PC-9 (cell line): ENCODE data around the gene CEACAM1. TPM values are rescaled to one million over a fixed set of nuclear protein-coding genes. Genes with fewer than 3 reads are reported as not detected.

ENCODE experiments used
- BruUV-seq: library from RNA; stranded (reverse); fragments of 400-500 nt; replicated peaks from 2 replicates; lab custom pipeline; 2021; lab: Mats Ljungman, UMichigan
- CTCF ChIA-PET: fragments of 300-600 bp; sonication (Branson Sonifier 250); formaldehyde crosslinking; loops from one replicate; lab custom pipeline; 2022; ENCODE audit warnings: antibody characterized with exemption; lab: Charles Lee
- POLR2A ChIA-PET: fragments of 300-600 bp; sonication (Branson Sonifier 250); formaldehyde crosslinking; loops from one replicate; lab custom pipeline; 2022; ENCODE audit warnings: antibody characterized with exemption; ENCODE audit not compliant: unreplicated experiment; lab: Charles Lee
- DNase-seq, 2 experiments: peaks; one replicate each; pipeline versions ENCODE4 v3.0.0 to v3.0.0-alpha.2; 2015 to 2022; ENCODE audit warnings: mixed read lengths in 1 of 2
- H2AFZ ChIP-seq: fragments of 200-600 bp; sonication (generic); 2 replicates; pipeline ENCODE4 v1.8.1; 2017; ENCODE audit warnings: antibody characterized with exemption
- H3F3A ChIP-seq: fragments of 200-600 bp; sonication (generic); 2 replicates; pipeline ENCODE4 v1.8.1; 2017; ENCODE audit warnings: antibody characterized with exemption, mild to moderate bottlenecking, low read depth; ENCODE audit not compliant: insufficient read depth
- H3K27ac ChIP-seq: fragments of 200-600 bp; sonication (generic); 2 replicates; pipeline ENCODE4 v1.6.1; 2016; ENCODE audit warnings: mixed run types
- H3K27me3 ChIP-seq: fragments of 200-600 bp; sonication (generic); 2 replicates; pipeline ENCODE4 v1.6.1; 2016; ENCODE audit warnings: low read depth, mixed run types; ENCODE audit not compliant: insufficient read depth
- H3K36me3 ChIP-seq: fragments of 200-600 bp; sonication (generic); 2 replicates; pipeline ENCODE4 v1.6.1; 2016; ENCODE audit warnings: low read depth, mixed run types
- H3K4me1 ChIP-seq: fragments of 200-600 bp; sonication (generic); replicated peaks from 2 replicates; pipeline ENCODE4 v1.6.1; 2016; ENCODE audit warnings: mixed run types; ENCODE audit not compliant: insufficient read depth
- H3K4me2 ChIP-seq: fragments of 200-600 bp; sonication (generic); 2 replicates; pipeline ENCODE4 v1.6.1; 2017; ENCODE audit warnings: mixed run types
- H3K4me3 ChIP-seq: fragments of 200-600 bp; sonication (generic); 2 replicates; pipeline ENCODE4 v1.6.1; 2016; ENCODE audit warnings: mixed run types
- H3K79me2 ChIP-seq: fragments of 200-600 bp; sonication (generic); 2 replicates; pipeline ENCODE4 v1.6.1; 2017; ENCODE audit warnings: low read depth, mixed run types
- H3K9me2 ChIP-seq: fragments of 200-600 bp; sonication (generic); 2 replicates; pipeline ENCODE4 v1.8.1; 2017; ENCODE audit warnings: mild to moderate bottlenecking; ENCODE audit not compliant: insufficient read depth
- H3K9me3 ChIP-seq: fragments of 200-600 bp; sonication (generic); 2 replicates; pipeline ENCODE4 v1.8.1; 2016; ENCODE audit warnings: low read depth; ENCODE audit not compliant: insufficient read depth
- H4K20me1 ChIP-seq: fragments of 200-600 bp; sonication (generic); 2 replicates; pipeline ENCODE4 v1.8.1; 2017; ENCODE audit not compliant: insufficient read depth
- EZH2 ChIP-seq: fragments of 200-600 bp; sonication (generic); IDR thresholded peaks from 2 replicates; pipeline ENCODE4 v1.8.0; 2017; ENCODE audit warnings: antibody characterized with exemption, low read depth
- intact Hi-C: fragments of 100-400 bp; cut with micrococcal nuclease; formaldehyde crosslinking; loops from one replicate; pipeline ENCODE4 v1.10.0; 2022; ENCODE audit not compliant: unreplicated experiment
- total RNA-seq: library from RNA; stranded (reverse); gene quantifications from 2 replicates; pipeline ENCODE4 v1.2.3, GENCODE V29; 2021
- TF ChIP-seq, protein P1 (sequence below): fragments of 200-600 bp; sonication (generic); conservative IDR thresholded peaks from 2 replicates; pipeline ENCODE4 v1.6.1; 2017; ENCODE audit warnings: mixed run types, antibody characterized with exemption, mild to moderate bottlenecking, moderate library complexity

Gene CEACAM1
- total RNA-seq, 1 experiment from 2014 or later: 1.6 TPM

DNA sequence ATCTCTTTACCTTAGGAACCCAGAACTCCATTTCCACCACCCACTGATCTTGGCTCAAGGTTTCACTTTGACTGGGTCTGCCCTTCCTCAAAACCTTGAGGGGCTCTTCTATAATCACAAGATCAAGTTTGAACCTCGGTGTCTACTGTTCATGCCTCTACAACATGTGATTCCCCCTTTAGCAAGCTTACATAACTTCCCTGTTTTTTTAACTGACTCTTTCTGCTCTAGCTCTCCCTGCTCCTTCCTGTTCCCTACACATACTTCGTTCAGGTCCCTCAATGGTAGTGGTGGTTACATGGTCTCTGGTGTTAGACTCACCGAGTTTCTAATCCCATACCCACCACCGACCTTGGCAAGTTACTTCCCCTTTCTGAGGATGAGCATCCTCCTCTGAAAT lies 39.7 kb upstream of the CEACAM1 start:
- Histone ChIP-seq H3K9me2 (no peaks in the 10 kb centered on the region), H3K27ac (no peak overlapping the region), H3K27me3 (0 out of 2 replicates have a peak, but pooled peaks cover 10% of the 10 kb centered on the region), H2AFZ (no peak overlapping the region), H4K20me1 (no peaks in the 10 kb centered on the region), H3K36me3 (no peaks in the 10 kb centered on the region), H3K4me1 (no peaks in the 10 kb centered on the region), H3K79me2 (no peaks in the 10 kb centered on the region), H3K4me3 (no peak overlapping the region), H3F3A (no peaks in the 10 kb centered on the region), H3K4me2 (no peak overlapping the region), H3K9me3 (no peaks in the 10 kb centered on the region)
- ChIA-PET POLR2A (no interaction called here), CTCF (interaction anchor here (0.6 kb wide), 1 partner anchor 310 kb away, joined by 10 read pairs; no protein-coding TSS in a partner anchor)
- intact Hi-C loops: no loop called here
- no peak for TF ChIP-seq EZH2
- TF ChIP-seq, protein P1, sequence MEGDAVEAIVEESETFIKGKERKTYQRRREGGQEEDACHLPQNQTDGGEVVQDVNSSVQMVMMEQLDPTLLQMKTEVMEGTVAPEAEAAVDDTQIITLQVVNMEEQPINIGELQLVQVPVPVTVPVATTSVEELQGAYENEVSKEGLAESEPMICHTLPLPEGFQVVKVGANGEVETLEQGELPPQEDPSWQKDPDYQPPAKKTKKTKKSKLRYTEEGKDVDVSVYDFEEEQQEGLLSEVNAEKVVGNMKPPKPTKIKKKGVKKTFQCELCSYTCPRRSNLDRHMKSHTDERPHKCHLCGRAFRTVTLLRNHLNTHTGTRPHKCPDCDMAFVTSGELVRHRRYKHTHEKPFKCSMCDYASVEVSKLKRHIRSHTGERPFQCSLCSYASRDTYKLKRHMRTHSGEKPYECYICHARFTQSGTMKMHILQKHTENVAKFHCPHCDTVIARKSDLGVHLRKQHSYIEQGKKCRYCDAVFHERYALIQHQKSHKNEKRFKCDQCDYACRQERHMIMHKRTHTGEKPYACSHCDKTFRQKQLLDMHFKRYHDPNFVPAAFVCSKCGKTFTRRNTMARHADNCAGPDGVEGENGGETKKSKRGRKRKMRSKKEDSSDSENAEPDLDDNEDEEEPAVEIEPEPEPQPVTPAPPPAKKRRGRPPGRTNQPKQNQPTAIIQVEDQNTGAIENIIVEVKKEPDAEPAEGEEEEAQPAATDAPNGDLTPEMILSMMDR: no peak
- no TSS peak for BruUV-seq
- DNase-seq: no peak

DNA sequence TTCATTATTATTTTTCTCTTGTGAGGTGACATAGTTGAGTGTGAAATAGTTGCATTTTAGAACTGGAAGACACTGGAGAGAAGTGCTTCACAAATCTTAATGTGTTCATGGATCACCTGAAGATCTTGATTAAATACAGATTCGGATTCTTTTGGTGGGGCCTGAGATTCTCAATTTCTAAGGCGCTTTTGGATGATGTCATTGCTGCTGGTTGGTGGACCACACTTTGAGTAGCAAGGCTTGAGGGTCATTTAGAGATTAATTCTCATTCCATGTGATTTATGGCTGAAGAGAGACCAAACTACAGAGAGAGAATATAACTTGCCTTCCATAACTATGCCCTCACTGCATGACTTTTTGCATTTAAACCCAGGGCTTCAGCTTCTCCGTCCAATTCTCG lies 39.3 kb upstream of the CEACAM1 start:
- no peak for DNase-seq
- no peak for TF ChIP-seq EZH2
- TF ChIP-seq, protein P1: no peak
- BruUV-seq: no TSS peak
- intact Hi-C loops: loop anchor here (1.0 kb wide), 1 partner anchor 117 kb away; no protein-coding TSS in a partner anchor
- H3K4me2 ChIP-seq: no peak overlapping the region
- no peaks in the 10 kb centered on the region for H4K20me1 ChIP-seq
- CTCF ChIA-PET: no interaction called here
- no peaks in the 10 kb centered on the region for H3K79me2 ChIP-seq
- H3K9me3 ChIP-seq: no peaks in the 10 kb centered on the region
- H3K27ac ChIP-seq: no peak overlapping the region
- no peak overlapping the region for H3K4me3 ChIP-seq
- no peaks in the 10 kb centered on the region for H3K4me1 ChIP-seq
- H3K27me3 ChIP-seq: 0 out of 2 replicates have a peak, but pooled peaks cover 10% of the 10 kb centered on the region
- no peaks in the 10 kb centered on the region for H3K36me3 ChIP-seq
- H2AFZ ChIP-seq: no peak overlapping the region
- H3F3A ChIP-seq: no peaks in the 10 kb centered on the region
- POLR2A ChIA-PET: no interaction called here
- H3K9me2 ChIP-seq: no peaks in the 10 kb centered on the region

DNA sequence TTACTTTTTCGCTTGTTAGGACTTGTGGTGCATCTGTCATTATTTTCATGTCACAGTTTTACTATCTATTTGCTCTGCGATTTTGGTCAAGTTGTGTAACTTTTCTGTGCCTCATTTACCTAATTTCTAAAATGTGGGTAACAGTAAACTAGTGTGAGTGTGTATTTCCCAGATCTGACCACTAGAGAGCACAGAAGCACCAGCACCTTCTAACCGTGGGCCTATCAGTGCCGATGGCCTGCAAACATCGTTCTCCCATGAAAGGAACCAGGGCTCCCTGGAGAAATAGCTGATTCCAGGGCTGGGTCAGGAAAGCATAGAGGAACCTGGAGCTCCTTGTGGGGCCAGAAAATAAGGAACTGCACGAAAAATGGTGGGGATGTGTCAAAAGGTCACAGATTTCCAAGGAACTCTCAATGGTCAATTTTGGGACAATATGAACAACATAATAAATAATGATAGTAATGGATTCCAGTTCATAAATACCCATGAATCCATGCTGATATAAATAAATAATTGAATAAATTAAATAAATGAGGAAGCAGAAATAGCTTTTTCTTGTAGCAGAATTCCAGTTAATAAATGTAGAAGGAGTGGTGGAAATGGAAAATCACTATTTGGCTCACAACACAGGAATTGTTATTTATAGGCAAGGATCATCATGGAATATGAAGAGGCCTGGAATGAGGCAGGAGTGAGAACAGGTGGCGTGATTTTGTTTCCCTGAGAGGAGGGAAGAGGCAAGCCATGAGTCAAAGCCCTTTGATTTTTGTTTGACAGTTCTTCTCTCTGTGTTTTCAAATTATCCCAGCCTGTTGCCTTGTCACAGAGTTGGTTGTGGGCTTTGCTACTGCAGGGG lies 35.3 kb upstream of the CEACAM1 start:
- ChIA-PET CTCF (interaction anchor here (0.6 to 1.2 kb wide), 2 partner anchors 111 to 123 kb away, joined by 3 read pairs; no protein-coding TSS in a partner anchor), POLR2A (interaction anchor here (0.6 kb wide), 1 partner anchor 10 kb away, joined by 4 read pairs; no protein-coding TSS in a partner anchor)
- no peaks in the 10 kb centered on the region for H3K79me2 ChIP-seq
- TF ChIP-seq, protein P1: peak; percentile 73
- TF ChIP-seq EZH2: no peak
- H3K27me3 ChIP-seq: no peaks in the 10 kb centered on the region
- DNase-seq: peak in 1 of 2 experiments; percentile 26
- no peak overlapping the region for H3K27ac ChIP-seq
- H3F3A ChIP-seq: no peaks in the 10 kb centered on the region
- no peak overlapping the region for H2AFZ ChIP-seq
- BruUV-seq: no TSS peak
- H3K9me2 ChIP-seq: no peaks in the 10 kb centered on the region
- H3K36me3 ChIP-seq: no peaks in the 10 kb centered on the region
- H3K4me1 ChIP-seq: no peaks in the 10 kb centered on the region
- H3K4me2 ChIP-seq: no peak overlapping the region
- no peaks in the 10 kb centered on the region for H3K9me3 ChIP-seq
- intact Hi-C loops: loop anchor here (1.0 kb wide), 1 partner anchor 113 kb away; no protein-coding TSS in a partner anchor
- no peak overlapping the region for H3K4me3 ChIP-seq
- H4K20me1 ChIP-seq: no peaks in the 10 kb centered on the region
